Measurements from ENCODE around the gene DSCAM. TPM values are rescaled to one million over a fixed set of nuclear protein-coding genes. Genes with fewer than 3 reads are reported as not detected.

The DSCAM gene
- total RNA-seq, 1 donor from 2014 or later, result 0.06 TPM

DNA sequence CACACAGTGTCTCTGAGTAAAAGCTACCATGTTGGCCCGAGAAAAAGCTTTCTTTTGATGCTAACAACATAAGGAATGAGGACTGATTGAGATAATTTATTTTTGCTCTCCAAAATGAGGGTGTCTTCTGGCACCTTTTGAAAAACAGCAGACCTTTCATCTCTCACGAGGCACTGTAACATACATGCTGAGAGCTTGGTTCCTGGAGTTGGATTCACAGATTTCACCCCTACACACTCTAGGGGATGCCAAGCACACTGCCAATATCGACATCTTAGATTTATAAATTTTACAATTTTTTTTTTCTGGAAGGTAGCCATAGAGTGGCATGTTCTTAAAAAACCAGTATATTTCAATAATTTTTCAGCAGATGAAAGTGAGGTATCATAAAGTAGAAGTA, 408.3 kb downstream of the DSCAM start:
- Histone ChIP-seq H3K27me3 (ENCODE audit: low read depth) (no peaks in the 10 kb centered on the region), H3K36me3 (no peaks in the 10 kb centered on the region), H3K4me3 (no peak overlapping the region), H3K9me3 (no peaks in the 10 kb centered on the region), H3K4me1 (no peaks in the 10 kb centered on the region), H3K27ac (no peak overlapping the region)
- TF ChIP-seq, protein P1, sequence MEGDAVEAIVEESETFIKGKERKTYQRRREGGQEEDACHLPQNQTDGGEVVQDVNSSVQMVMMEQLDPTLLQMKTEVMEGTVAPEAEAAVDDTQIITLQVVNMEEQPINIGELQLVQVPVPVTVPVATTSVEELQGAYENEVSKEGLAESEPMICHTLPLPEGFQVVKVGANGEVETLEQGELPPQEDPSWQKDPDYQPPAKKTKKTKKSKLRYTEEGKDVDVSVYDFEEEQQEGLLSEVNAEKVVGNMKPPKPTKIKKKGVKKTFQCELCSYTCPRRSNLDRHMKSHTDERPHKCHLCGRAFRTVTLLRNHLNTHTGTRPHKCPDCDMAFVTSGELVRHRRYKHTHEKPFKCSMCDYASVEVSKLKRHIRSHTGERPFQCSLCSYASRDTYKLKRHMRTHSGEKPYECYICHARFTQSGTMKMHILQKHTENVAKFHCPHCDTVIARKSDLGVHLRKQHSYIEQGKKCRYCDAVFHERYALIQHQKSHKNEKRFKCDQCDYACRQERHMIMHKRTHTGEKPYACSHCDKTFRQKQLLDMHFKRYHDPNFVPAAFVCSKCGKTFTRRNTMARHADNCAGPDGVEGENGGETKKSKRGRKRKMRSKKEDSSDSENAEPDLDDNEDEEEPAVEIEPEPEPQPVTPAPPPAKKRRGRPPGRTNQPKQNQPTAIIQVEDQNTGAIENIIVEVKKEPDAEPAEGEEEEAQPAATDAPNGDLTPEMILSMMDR (IDR thresholded peaks at IDR 0.05), result no peak
- intact Hi-C loops (cut with DNase I), result no loop called here
- DNase-seq, result no peak
- no peak for ATAC-seq

GRCh38 chr21:40436261-40436660, 410.7 kb downstream of the DSCAM start:
- DNase-seq (no peak), ATAC-seq (no peak)
- Histone ChIP-seq H3K4me3 (no peak overlapping the region), H3K36me3 (no peaks in the 10 kb centered on the region), H3K9me3 (no peaks in the 10 kb centered on the region), H3K27ac (no peak overlapping the region), H3K4me1 (no peaks in the 10 kb centered on the region), H3K27me3 (ENCODE audit: low read depth) (no peaks in the 10 kb centered on the region)
- intact Hi-C loops (cut with DNase I), result no loop called here
- TF ChIP-seq, protein P1 (IDR thresholded peaks at IDR 0.05), result no peak

- Histone ChIP-seq H3K4me1 (no peaks in the 10 kb centered on the region), H3K4me3 (no peak overlapping the region), H3K9me3 (no peaks in the 10 kb centered on the region), H3K27me3 (ENCODE audit: low read depth) (no peaks in the 10 kb centered on the region), H3K27ac (no peak overlapping the region), H3K36me3 (no peaks in the 10 kb centered on the region)
- intact Hi-C loops (cut with DNase I), result no loop called here
- ATAC-seq (no peak), DNase-seq (no peak)
- TF ChIP-seq, protein P1 (IDR thresholded peaks at IDR 0.05), result no peak
Observed at GRCh38 chr21:40433538-40433937, 413.4 kb downstream of the DSCAM start.

- DNase-seq, result no peak
- intact Hi-C loops (cut with DNase I), result no loop called here
- Histone ChIP-seq H3K4me1 (no peaks in the 10 kb centered on the region), H3K36me3 (no peaks in the 10 kb centered on the region), H3K9me3 (no peaks in the 10 kb centered on the region), H3K27me3 (ENCODE audit: low read depth) (no peaks in the 10 kb centered on the region), H3K4me3 (no peak overlapping the region), H3K27ac (no peak overlapping the region)
- TF ChIP-seq, protein P1 (IDR thresholded peaks at IDR 0.05), result no peak
- no peak for ATAC-seq
Observed at GRCh38 chr21:40425981-40426380, 421.0 kb downstream of the DSCAM start.

- DNase-seq, result no peak
- Histone ChIP-seq H3K36me3 (no peaks in the 10 kb centered on the region), H3K27ac (no peak overlapping the region), H3K9me3 (peaks cover 7% of the 10 kb centered on the region), H3K27me3 (ENCODE audit: low read depth) (no peaks in the 10 kb centered on the region), H3K4me1 (no peaks in the 10 kb centered on the region), H3K4me3 (no peak overlapping the region)
- TF ChIP-seq, protein P1 (IDR thresholded peaks at IDR 0.05), result no peak
- intact Hi-C loops (cut with DNase I), result no loop called here
- ATAC-seq, result no peak
Observed at GRCh38 chr21:40422896-40423635, 423.9 kb downstream of the DSCAM start.

Measured in lower lobe of right lung (tissue), 2 donors.